A549 (cell line): ENCODE data around the gene EFEMP1. TPM values are rescaled to one million over a fixed set of nuclear protein-coding genes. Genes with fewer than 3 reads are reported as not detected.
A peak's percentile ranks its signal among the peaks of the same experiment; 100 is the strongest.

Source experiments
- ATAC-seq, 2 experiments: fragments of 200-7000 bp in 1 of 2; fragments of >200 bp in 1 of 2; cut with Nextera tagmentation in 1 of 2; cut with Tn5 transposase in 1 of 2; 3 replicates each; pipeline versions ENCODE4 v1.8.0 to v1.9.1; 2018 to 2020; ENCODE audit warnings: mild to moderate bottlenecking in 1 of 2, moderate library complexity in 1 of 2
- CTCF ChIA-PET: fragments of 300-600 bp; sonication (Branson Sonifier 250); formaldehyde crosslinking; extraction: SDS; loops from one replicate; lab custom pipeline; 2021; ENCODE audit warnings: antibody characterized with exemption, inconsistent platforms; lab: Yijun Ruan, JAX
- POLR2A ChIA-PET: fragments of 350-600 bp; formaldehyde crosslinking; extraction: SDS; loops from one replicate; lab custom pipeline; 2021; ENCODE audit warnings: antibody characterized with exemption, inconsistent platforms; lab: Yijun Ruan, JAX
- DNase-seq, 2 experiments: peaks; one replicate each; pipeline versions ENCODE4 v3.0.0 to v3.0.0-alpha.2; 2011 to 2016; ENCODE audit warnings: low read depth in 1 of 2, low spot score in 1 of 2
- FAIRE-seq: peaks from 2 replicates; lab custom pipeline; 2011; peaks lifted over from hg19 to GRCh38; lab: Jason Lieb, UNC
- H3K27ac ChIP-seq, 2 experiments: fragments of >200 bp; sonication (Bioruptor Twin); formaldehyde crosslinking; 3 replicates each; pipeline ENCODE4 v1.5.1; 2016 to 2017
- H3K4me1 ChIP-seq: fragments of >200 bp; sonication (Bioruptor Twin); formaldehyde crosslinking; 3 replicates; pipeline ENCODE4 v1.6.1; 2016
- H3K4me2 ChIP-seq: fragments of >200 bp; sonication (Bioruptor Twin); formaldehyde crosslinking; 3 replicates; pipeline ENCODE4 v1.6.1; 2016
- H3K4me3 ChIP-seq: fragments of >200 bp; sonication (Bioruptor Twin); formaldehyde crosslinking; 3 replicates; pipeline ENCODE4 v1.5.1; 2016
- H3K9me3 ChIP-seq: fragments of >200 bp; sonication (Bioruptor Twin); formaldehyde crosslinking; 3 replicates; pipeline ENCODE4 v1.6.1; 2016
- BHLHE40 ChIP-seq: IDR thresholded peaks from 2 replicates; pipeline ENCODE4 v1.6.1; 2012; ENCODE audit warnings: low read depth, low read length, inconsistent platforms
- CBX2 ChIP-seq: fragments of 200-600 bp; sonication (generic); IDR thresholded peaks from 2 replicates; pipeline ENCODE4 v1.6.1; 2016; ENCODE audit warnings: low read depth, mild to moderate bottlenecking, borderline replicate concordance
- CBX8 ChIP-seq: fragments of 200-600 bp; sonication (generic); IDR thresholded peaks from 2 replicates; pipeline ENCODE4 v1.6.1; 2016
- CEBPB ChIP-seq, 2 experiments: fragments of >200 bp in 1 of 2; sonication (Bioruptor Twin) in 1 of 2; formaldehyde crosslinking in 1 of 2; IDR thresholded peaks; 2 replicates each; pipeline ENCODE4 v1.6.1; 2012 to 2016
- CHD2 ChIP-seq: fragments of 150-350 bp; IDR thresholded peaks from 2 replicates; pipeline ENCODE4 v1.6.1; 2014; ENCODE audit warnings: low read length; ENCODE audit not compliant: partially characterized antibody
- EHMT2 ChIP-seq: fragments of 200-600 bp; sonication (generic); IDR thresholded peaks from 2 replicates; pipeline ENCODE4 v1.6.1; 2016; ENCODE audit warnings: antibody characterized with exemption, low read depth, mild to moderate bottlenecking, moderate library complexity
- EP300 ChIP-seq, 2 experiments: fragments of >200 bp; sonication (Bioruptor Twin); formaldehyde crosslinking; IDR thresholded peaks; 2 replicates in 1 of 2; 3 replicates in 1 of 2; pipeline ENCODE4 v1.6.1; 2016 to 2017
- FOSB ChIP-seq: fragments of 250-450 bp; sonication (Bioruptor Pico); IDR thresholded peaks from 2 replicates; pipeline ENCODE4 v1.5.0; 2020; ENCODE audit warnings: mild to moderate bottlenecking, moderate library complexity
- FOSL2 ChIP-seq, 2 experiments: fragments of 450-650 bp in 1 of 2; fragments of >200 bp in 1 of 2; sonication (Bioruptor Twin) in 1 of 2; formaldehyde crosslinking; IDR thresholded peaks; 2 replicates each; pipeline versions ENCODE4 v1.5.0 to v1.6.1; 2016 to 2020; ENCODE audit warnings: mild to moderate bottlenecking in 1 of 2, moderate library complexity in 1 of 2
- FOXS1 ChIP-seq: fragments of 250-450 bp; sonication (Bioruptor Pico); IDR thresholded peaks from 2 replicates; pipeline ENCODE4 v1.5.0; 2020; ENCODE audit warnings: mild to moderate bottlenecking, moderate library complexity
- GATA3 ChIP-seq: IDR thresholded peaks from 2 replicates; pipeline ENCODE4 v1.6.1; 2012; ENCODE audit warnings: borderline replicate concordance
- HDAC2 ChIP-seq: fragments of 200-600 bp; sonication (generic); IDR thresholded peaks from 2 replicates; pipeline ENCODE4 v1.6.1; 2016
- HEYL ChIP-seq: fragments of 250-450 bp; sonication (Bioruptor Pico); IDR thresholded peaks from 2 replicates; pipeline ENCODE4 v1.8.0; 2021; ENCODE audit warnings: mild to moderate bottlenecking, moderate library complexity
- JUNB ChIP-seq: fragments of >200 bp; sonication (Bioruptor Twin); formaldehyde crosslinking; IDR thresholded peaks from 2 replicates; pipeline ENCODE4 v1.6.1; 2016
- MAFK ChIP-seq: fragments of 450-650 bp; IDR thresholded peaks from 2 replicates; pipeline ENCODE4 v1.6.1; 2014; ENCODE audit not compliant: partially characterized antibody
- RAD21 ChIP-seq, 2 experiments: fragments of >200 bp in 1 of 2; sonication (Bioruptor Twin) in 1 of 2; formaldehyde crosslinking in 1 of 2; IDR thresholded peaks in 1 of 2; conservative IDR thresholded peaks in 1 of 2; 2 replicates in 1 of 2; 3 replicates in 1 of 2; pipeline ENCODE4 v1.6.1; 2012 to 2018; ENCODE audit warnings: inconsistent platforms in 1 of 2
- RNF2 ChIP-seq: fragments of 200-600 bp; sonication (generic); IDR thresholded peaks from 2 replicates; pipeline ENCODE4 v1.6.1; 2016; ENCODE audit warnings: low read depth, mild to moderate bottlenecking, antibody characterized with exemption, moderate library complexity, borderline replicate concordance
- TFCP2L1 ChIP-seq: fragments of 250-450 bp; sonication (Bioruptor Pico); IDR thresholded peaks from 2 replicates; pipeline ENCODE4 v1.5.0; 2021; ENCODE audit warnings: mild to moderate bottlenecking
- TP53 ChIP-seq: fragments of 250-450 bp; sonication (Bioruptor Pico); IDR thresholded peaks from 2 replicates; pipeline ENCODE4 v1.5.0; 2021; ENCODE audit warnings: mild to moderate bottlenecking, moderate library complexity
- ZC3H11A ChIP-seq: fragments of 450-650 bp; IDR thresholded peaks from 2 replicates; pipeline ENCODE4 v1.6.1; 2014; ENCODE audit warnings: antibody characterized with exemption, mild to moderate bottlenecking
- WGBS: methylation state at CpG from one replicate; pipeline ENCODE4 v1.1.6; 2017; ENCODE audit errors: missing lambda C conversion rate; 5-methylcytosine and 5-hydroxymethylcytosine counted together
- polyA plus RNA-seq, 4 experiments: library from polyadenylated mRNA; depleted of rRNA in 3 of 4; stranded (reverse); fragments of >200 nt; fragmentation: RNase III in 1 of 4; extraction: RNeasy Plus Mini Kit Qiagen cat#74134 plus additional on column Dnase treatment in 1 of 4; gene quantifications; 2 replicates in 3 of 4; 3 replicates in 1 of 4; pipeline ENCODE4 v1.2.3, GENCODE V29; 2011 to 2017
- TF ChIP-seq, protein P1 (sequence below): fragments of >200 bp; sonication (Bioruptor Twin); formaldehyde crosslinking; IDR thresholded peaks from 2 replicates; pipeline ENCODE4 v1.6.1; 2016
- TF ChIP-seq, protein P2 (sequence below): fragments of 450-650 bp; IDR thresholded peaks from 2 replicates; pipeline ENCODE4 v1.6.1; 2014; ENCODE audit warnings: antibody characterized with exemption
- TF ChIP-seq, protein P3 (sequence below): fragments of >200 bp; sonication (Bioruptor Twin); formaldehyde crosslinking; IDR thresholded peaks from 3 replicates; pipeline ENCODE4 v1.6.1; 2016
- TF ChIP-seq, protein P4 (sequence below): fragments of 250-450 bp; sonication (Bioruptor Pico); IDR thresholded peaks from 2 replicates; pipeline ENCODE4 v1.5.0; 2021; ENCODE audit warnings: mild to moderate bottlenecking, moderate library complexity, borderline replicate concordance
- TF ChIP-seq, protein P5 (sequence below): fragments of 150-350 bp; IDR thresholded peaks from 2 replicates; pipeline ENCODE4 v1.6.1; 2014; ENCODE audit warnings: low read depth, mild to moderate bottlenecking, low read length

EFEMP1 gene
- polyA plus RNA-seq, 2 of the 4 experiments (the other 2 are of a cell fraction) = 48.5 to 59.2 TPM

DNA sequence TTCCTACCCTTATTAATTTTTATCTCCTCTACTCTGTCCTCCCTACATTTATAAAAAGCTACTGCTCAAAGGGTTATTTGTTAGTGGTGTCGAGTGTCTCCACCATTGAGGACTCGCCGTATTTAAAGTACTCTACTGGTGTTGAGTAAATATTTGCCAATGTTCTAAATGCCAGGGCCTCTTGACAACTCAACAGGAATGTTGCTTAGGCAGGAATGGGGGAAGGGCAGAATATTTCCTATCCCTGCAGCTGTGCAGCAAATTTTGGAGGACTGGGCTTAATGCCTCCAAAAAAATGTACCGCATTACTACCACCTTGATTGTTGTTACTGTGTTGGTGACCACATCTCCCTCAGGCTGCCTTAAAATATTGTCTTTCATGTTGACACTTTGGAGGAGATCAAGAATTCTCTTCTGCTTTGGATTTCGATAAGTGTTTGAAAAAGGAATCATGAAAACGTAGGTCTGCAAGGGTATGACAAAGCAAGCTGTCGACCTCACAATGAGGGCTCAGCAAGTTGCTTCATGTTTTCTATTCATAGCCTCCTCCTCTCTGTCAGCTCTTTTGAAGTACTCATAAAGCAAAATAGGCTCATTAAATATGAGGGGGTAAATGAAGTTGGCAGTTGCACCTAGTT, 84.3 kb downstream of the EFEMP1 start (continued):
- TF ChIP-seq, protein P1, sequence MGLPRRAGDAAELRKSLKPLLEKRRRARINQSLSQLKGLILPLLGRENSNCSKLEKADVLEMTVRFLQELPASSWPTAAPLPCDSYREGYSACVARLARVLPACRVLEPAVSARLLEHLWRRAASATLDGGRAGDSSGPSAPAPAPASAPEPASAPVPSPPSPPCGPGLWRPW = no peak
- TF ChIP-seq CBX2 (no peak), EHMT2 (no peak), TP53 (CRISPR knock-in tag) (no peak), RAD21 (conservative IDR thresholded peaks at IDR 0.05 in 1 of 2, IDR thresholded peaks at IDR 0.05 in 1 of 2) (peak in 1 of 2 experiments; percentile 24; a peak in 4 of 5 replicates), HEYL (CRISPR knock-in tag) (no peak), FOSL2 (IDR thresholded peaks at IDR 0.05) (no peak), FOSL2 (CRISPR knock-in tag; IDR thresholded peaks at IDR 0.05) (peak; percentile 77), RNF2 (no peak), JUNB (peak; percentile 59), BHLHE40 (no peak), MAFK (peak; percentile 38), CBX8 (no peak), CEBPB (IDR thresholded peaks at IDR 0.05) (peak; percentile 2 to 67; a peak in 3 of 4 replicates), GATA3 (peak; percentile 95), ZC3H11A (no peak), FOSB (no peak), HDAC2 (no peak), FOXS1 (CRISPR knock-in tag) (peak; percentile 20; the same call in 1 of the 2 replicates)
- TF ChIP-seq, protein P2, sequence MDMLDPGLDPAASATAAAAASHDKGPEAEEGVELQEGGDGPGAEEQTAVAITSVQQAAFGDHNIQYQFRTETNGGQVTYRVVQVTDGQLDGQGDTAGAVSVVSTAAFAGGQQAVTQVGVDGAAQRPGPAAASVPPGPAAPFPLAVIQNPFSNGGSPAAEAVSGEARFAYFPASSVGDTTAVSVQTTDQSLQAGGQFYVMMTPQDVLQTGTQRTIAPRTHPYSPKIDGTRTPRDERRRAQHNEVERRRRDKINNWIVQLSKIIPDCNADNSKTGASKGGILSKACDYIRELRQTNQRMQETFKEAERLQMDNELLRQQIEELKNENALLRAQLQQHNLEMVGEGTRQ = no peak
- TF ChIP-seq, protein P3, sequence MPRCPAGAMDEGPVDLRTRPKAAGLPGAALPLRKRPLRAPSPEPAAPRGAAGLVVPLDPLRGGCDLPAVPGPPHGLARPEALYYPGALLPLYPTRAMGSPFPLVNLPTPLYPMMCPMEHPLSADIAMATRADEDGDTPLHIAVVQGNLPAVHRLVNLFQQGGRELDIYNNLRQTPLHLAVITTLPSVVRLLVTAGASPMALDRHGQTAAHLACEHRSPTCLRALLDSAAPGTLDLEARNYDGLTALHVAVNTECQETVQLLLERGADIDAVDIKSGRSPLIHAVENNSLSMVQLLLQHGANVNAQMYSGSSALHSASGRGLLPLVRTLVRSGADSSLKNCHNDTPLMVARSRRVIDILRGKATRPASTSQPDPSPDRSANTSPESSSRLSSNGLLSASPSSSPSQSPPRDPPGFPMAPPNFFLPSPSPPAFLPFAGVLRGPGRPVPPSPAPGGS = peak; percentile 71; the same call in 2 of the 3 replicates
- TF ChIP-seq, protein P4, sequence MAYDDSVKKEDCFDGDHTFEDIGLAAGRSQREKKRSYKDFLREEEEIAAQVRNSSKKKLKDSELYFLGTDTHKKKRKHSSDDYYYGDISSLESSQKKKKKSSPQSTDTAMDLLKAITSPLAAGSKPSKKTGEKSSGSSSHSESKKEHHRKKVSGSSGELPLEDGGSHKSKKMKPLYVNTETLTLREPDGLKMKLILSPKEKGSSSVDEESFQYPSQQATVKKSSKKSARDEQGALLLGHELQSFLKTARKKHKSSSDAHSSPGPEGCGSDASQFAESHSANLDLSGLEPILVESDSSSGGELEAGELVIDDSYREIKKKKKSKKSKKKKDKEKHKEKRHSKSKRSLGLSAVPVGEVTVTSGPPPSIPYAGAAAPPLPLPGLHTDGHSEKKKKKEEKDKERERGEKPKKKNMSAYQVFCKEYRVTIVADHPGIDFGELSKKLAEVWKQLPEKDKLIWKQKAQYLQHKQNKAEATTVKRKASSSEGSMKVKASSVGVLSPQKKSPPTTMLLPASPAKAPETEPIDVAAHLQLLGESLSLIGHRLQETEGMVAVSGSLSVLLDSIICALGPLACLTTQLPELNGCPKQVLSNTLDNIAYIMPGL (CRISPR knock-in tag) = no peak

GRCh38 chr2:55838653-55839052, 84.9 kb downstream of the EFEMP1 start:
- TF ChIP-seq TFCP2L1 (CRISPR knock-in tag) (no peak), EP300 (IDR thresholded peaks at IDR 0.05) (no peak), CHD2 (no peak), EHMT2 (no peak), CEBPB (IDR thresholded peaks at IDR 0.05) (no peak)
- TF ChIP-seq, protein P5, sequence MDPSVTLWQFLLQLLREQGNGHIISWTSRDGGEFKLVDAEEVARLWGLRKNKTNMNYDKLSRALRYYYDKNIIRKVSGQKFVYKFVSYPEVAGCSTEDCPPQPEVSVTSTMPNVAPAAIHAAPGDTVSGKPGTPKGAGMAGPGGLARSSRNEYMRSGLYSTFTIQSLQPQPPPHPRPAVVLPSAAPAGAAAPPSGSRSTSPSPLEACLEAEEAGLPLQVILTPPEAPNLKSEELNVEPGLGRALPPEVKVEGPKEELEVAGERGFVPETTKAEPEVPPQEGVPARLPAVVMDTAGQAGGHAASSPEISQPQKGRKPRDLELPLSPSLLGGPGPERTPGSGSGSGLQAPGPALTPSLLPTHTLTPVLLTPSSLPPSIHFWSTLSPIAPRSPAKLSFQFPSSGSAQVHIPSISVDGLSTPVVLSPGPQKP = no peak
- TF ChIP-seq, all 56 proteins: peak for 0
- peak; percentile 16 to 44 for DNase-seq
- Histone ChIP-seq H3K27ac (peak overlapping the region; percentile 76 to 85), H3K9me3 (0 out of 3 replicates have a peak, but pooled peaks cover 3% of the 10 kb centered on the region), H3K4me3 (no peak overlapping the region), H3K4me1 (peaks cover 57% of the 10 kb centered on the region), H3K4me2 (peak overlapping the region; percentile 72)
- ATAC-seq = peak in 1 of 2 experiments; percentile 19; a peak in 3 of 6 replicates
- CTCF ChIA-PET = interaction anchor here (0.5 to 2.2 kb wide), 6 partner anchors 13 to 122 kb away, joined by 3 to 7 read pairs (median 5); no protein-coding TSS in a partner anchor
- FAIRE-seq = no peak
- POLR2A ChIA-PET = interaction anchor here (1.4 to 2.2 kb wide), 3 partner anchors 23 to 85 kb away, joined by 5 to 15 read pairs (median 5); partner anchors contain the start of gene EFEMP1
- 95% methylated on average over 1 of the region's 1 CpG for WGBS
